Measurements from ENCODE around the gene GSTM1. TPM values are rescaled to one million over a fixed set of nuclear protein-coding genes. Genes with fewer than 3 reads are reported as not detected.
A peak's percentile ranks its signal among the peaks of the same experiment; 100 is the strongest.

Gene GSTM1
- total RNA-seq, 1 donor from 2014 or later, result not detected

DNA sequence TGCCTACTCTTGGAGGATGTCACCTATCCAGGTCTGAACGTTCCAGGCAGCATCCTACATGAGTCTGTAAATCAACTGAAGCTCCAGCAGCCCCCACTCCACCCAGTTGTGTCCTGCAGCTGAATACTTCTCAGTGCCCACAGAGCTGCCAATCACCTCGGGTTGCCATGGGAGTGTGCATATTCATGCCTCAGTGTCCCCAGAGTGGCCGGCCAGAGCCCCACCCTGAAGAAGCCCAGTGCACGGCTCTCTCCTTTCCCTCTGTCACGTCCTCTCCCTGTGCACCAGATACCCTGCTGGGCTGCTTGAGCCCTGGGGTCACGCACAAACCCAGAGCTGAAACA is 47.8 kb upstream of the GSTM1 start:
- Mint-ChIP-seq H3K27ac (ENCODE audit: unreplicated experiment) (no peak overlapping the region), H3K36me3 (ENCODE audit: low read depth, unreplicated experiment) (no peaks in the 10 kb centered on the region), H3K27me3 (ENCODE audit: low read depth, unreplicated experiment) (peaks cover 17% of the 10 kb centered on the region), H3K4me3 (ENCODE audit: unreplicated experiment) (no peak overlapping the region), H3K4me1 (ENCODE audit: low read depth, unreplicated experiment) (peaks cover 11% of the 10 kb centered on the region), H3K9me3 (ENCODE audit: unreplicated experiment) (no peaks in the 10 kb centered on the region)
- no peaks in the 10 kb centered on the region for H3K9me3 ChIP-seq (ENCODE audit: insufficient read depth, low read depth, low read length)
- no peaks in the 10 kb centered on the region for H3K36me3 ChIP-seq (ENCODE audit: insufficient read depth, low read length)
- DNase-seq (ENCODE audit: low read depth) (no peak), FAIRE-seq (no peak)
- H3K4me2 ChIP-seq (ENCODE audit: low read length), result no peak overlapping the region
- no peak overlapping the region for H3K9ac ChIP-seq (ENCODE audit: low read length)
- H3K4me3 ChIP-seq (ENCODE audit: insufficient read depth, low read depth, low read length), result no peak overlapping the region
- no peak for TF ChIP-seq EZH2 (IDR thresholded peaks at IDR 0.05; ENCODE audit: insufficient read depth, low read length)
- TF ChIP-seq, protein P1, sequence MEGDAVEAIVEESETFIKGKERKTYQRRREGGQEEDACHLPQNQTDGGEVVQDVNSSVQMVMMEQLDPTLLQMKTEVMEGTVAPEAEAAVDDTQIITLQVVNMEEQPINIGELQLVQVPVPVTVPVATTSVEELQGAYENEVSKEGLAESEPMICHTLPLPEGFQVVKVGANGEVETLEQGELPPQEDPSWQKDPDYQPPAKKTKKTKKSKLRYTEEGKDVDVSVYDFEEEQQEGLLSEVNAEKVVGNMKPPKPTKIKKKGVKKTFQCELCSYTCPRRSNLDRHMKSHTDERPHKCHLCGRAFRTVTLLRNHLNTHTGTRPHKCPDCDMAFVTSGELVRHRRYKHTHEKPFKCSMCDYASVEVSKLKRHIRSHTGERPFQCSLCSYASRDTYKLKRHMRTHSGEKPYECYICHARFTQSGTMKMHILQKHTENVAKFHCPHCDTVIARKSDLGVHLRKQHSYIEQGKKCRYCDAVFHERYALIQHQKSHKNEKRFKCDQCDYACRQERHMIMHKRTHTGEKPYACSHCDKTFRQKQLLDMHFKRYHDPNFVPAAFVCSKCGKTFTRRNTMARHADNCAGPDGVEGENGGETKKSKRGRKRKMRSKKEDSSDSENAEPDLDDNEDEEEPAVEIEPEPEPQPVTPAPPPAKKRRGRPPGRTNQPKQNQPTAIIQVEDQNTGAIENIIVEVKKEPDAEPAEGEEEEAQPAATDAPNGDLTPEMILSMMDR (IDR thresholded peaks at IDR 0.05; ENCODE audit: insufficient read depth, low read depth, low read length), result no peak
- peaks cover 12% of the 10 kb centered on the region for H3K4me1 ChIP-seq (ENCODE audit: insufficient read depth, low read length)
- H2AFZ ChIP-seq (ENCODE audit: low read depth, low read length), result no peak overlapping the region
- no peaks in the 10 kb centered on the region for H3K79me2 ChIP-seq (ENCODE audit: insufficient read depth, low read length)
- no peak overlapping the region for H3K27ac ChIP-seq (ENCODE audit: low read depth, low read length)
- H3K27me3 ChIP-seq (ENCODE audit: insufficient read depth, low read length), result no peaks in the 10 kb centered on the region
- no peaks in the 10 kb centered on the region for H4K20me1 ChIP-seq (ENCODE audit: insufficient read depth, low read length)

DNA sequence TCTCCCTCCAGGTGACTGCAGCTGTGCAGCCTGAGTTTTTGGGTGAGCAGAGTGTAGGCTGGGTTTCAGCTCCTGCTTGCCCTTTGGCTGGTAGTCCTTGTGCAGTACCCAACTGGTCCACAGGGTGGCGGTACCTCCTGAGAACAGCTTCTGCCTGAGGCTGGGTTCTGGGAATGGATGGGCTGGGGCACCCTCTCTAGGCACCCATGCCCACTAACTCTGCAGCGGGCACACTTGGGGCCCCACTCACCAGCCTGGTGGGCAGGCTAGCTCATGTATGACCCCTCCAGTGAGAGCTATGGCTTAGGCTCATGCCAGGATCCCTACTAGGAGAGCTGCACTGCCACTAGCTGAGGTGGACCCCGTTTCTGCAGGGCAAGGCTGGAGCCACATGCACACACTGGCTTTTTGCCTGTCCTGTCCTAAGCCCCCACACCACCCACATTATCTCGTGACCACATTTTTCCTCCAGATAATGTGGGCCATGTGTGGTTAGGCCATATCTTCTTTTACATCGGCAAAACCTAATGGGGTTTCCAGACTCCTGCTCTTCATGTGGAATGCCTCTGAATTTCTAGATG is 47.2 kb upstream of the GSTM1 start:
- Histone ChIP-seq H3K4me2 (ENCODE audit: low read length) (no peak overlapping the region), H3K9me3 (ENCODE audit: insufficient read depth, low read depth, low read length) (no peaks in the 10 kb centered on the region), H4K20me1 (ENCODE audit: insufficient read depth, low read length) (no peaks in the 10 kb centered on the region), H3K36me3 (ENCODE audit: insufficient read depth, low read length) (no peaks in the 10 kb centered on the region), H3K27me3 (ENCODE audit: insufficient read depth, low read length) (no peaks in the 10 kb centered on the region), H3K9ac (ENCODE audit: low read length) (no peak overlapping the region), H3K79me2 (ENCODE audit: insufficient read depth, low read length) (no peaks in the 10 kb centered on the region), H3K27ac (ENCODE audit: low read depth, low read length) (no peak overlapping the region), H2AFZ (ENCODE audit: low read depth, low read length) (peak overlapping the region; percentile 2), H3K4me1 (ENCODE audit: insufficient read depth, low read length) (peaks cover 12% of the 10 kb centered on the region), H3K4me3 (ENCODE audit: insufficient read depth, low read depth, low read length) (no peak overlapping the region)
- H3K27me3 Mint-ChIP-seq (ENCODE audit: low read depth, unreplicated experiment), result peaks cover 17% of the 10 kb centered on the region
- no peak overlapping the region for H3K4me3 Mint-ChIP-seq (ENCODE audit: unreplicated experiment)
- H3K4me1 Mint-ChIP-seq (ENCODE audit: low read depth, unreplicated experiment), result peaks cover 11% of the 10 kb centered on the region
- FAIRE-seq, result no peak
- no peaks in the 10 kb centered on the region for H3K9me3 Mint-ChIP-seq (ENCODE audit: unreplicated experiment)
- H3K27ac Mint-ChIP-seq (ENCODE audit: unreplicated experiment), result no peak overlapping the region
- no peaks in the 10 kb centered on the region for H3K36me3 Mint-ChIP-seq (ENCODE audit: low read depth, unreplicated experiment)
- DNase-seq (ENCODE audit: low read depth), result no peak
- TF ChIP-seq, protein P1 (IDR thresholded peaks at IDR 0.05; ENCODE audit: insufficient read depth, low read depth, low read length), result peak; percentile 80
- TF ChIP-seq EZH2 (IDR thresholded peaks at IDR 0.05; ENCODE audit: insufficient read depth, low read length), result no peak

DNA sequence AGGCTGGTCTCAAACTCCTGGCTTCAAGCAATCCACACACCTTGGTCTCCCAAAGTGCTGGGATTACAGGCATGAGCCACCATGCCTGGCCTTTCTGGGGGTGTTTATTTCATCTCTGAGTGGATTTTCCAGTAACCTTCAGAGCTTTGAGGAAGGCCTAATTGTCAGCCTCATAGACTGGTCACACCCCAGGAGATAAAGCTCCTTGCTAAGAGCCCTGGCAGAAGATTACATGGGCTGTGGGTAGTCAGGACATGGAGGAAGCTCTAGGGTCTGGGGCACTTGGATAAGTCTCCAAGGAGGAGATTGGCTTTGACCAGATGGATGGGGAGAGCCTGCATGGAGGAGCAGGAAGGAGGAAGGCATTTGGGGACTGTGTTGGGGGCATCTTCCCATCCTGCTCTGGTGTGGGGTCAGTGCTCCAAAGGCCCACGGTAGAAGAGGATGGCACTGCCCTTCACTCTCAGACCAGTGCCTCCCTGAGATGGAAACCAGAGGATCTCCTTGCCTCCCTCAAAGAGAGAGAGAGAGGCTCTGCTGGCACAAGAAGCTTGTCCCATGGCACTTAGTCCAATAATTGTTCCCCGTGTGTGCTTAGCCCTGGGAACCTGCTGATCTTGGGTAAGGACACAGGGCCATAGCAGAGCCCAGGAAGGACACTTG is 46.4 kb upstream of the GSTM1 start:
- Histone ChIP-seq H3K36me3 (ENCODE audit: insufficient read depth, low read length) (no peaks in the 10 kb centered on the region), H3K4me1 (ENCODE audit: insufficient read depth, low read length) (peaks cover 8% of the 10 kb centered on the region), H4K20me1 (ENCODE audit: insufficient read depth, low read length) (no peaks in the 10 kb centered on the region), H2AFZ (ENCODE audit: low read depth, low read length) (no peak overlapping the region), H3K9me3 (ENCODE audit: insufficient read depth, low read depth, low read length) (no peaks in the 10 kb centered on the region), H3K4me2 (ENCODE audit: low read length) (no peak overlapping the region), H3K4me3 (ENCODE audit: insufficient read depth, low read depth, low read length) (no peak overlapping the region), H3K27ac (ENCODE audit: low read depth, low read length) (no peak overlapping the region), H3K27me3 (ENCODE audit: insufficient read depth, low read length) (no peaks in the 10 kb centered on the region), H3K9ac (ENCODE audit: low read length) (no peak overlapping the region), H3K79me2 (ENCODE audit: insufficient read depth, low read length) (no peaks in the 10 kb centered on the region)
- H3K36me3 Mint-ChIP-seq (ENCODE audit: low read depth, unreplicated experiment), result no peaks in the 10 kb centered on the region
- H3K4me1 Mint-ChIP-seq (ENCODE audit: low read depth, unreplicated experiment), result peaks cover 5% of the 10 kb centered on the region
- no peak overlapping the region for H3K4me3 Mint-ChIP-seq (ENCODE audit: unreplicated experiment)
- no peaks in the 10 kb centered on the region for H3K9me3 Mint-ChIP-seq (ENCODE audit: unreplicated experiment)
- TF ChIP-seq, protein P1 (IDR thresholded peaks at IDR 0.05; ENCODE audit: insufficient read depth, low read depth, low read length), result no peak
- TF ChIP-seq EZH2 (IDR thresholded peaks at IDR 0.05; ENCODE audit: insufficient read depth, low read length), result no peak
- DNase-seq (ENCODE audit: low read depth), result no peak
- H3K27ac Mint-ChIP-seq (ENCODE audit: unreplicated experiment), result no peak overlapping the region
- H3K27me3 Mint-ChIP-seq (ENCODE audit: low read depth, unreplicated experiment), result peaks cover 17% of the 10 kb centered on the region
- no peak for FAIRE-seq

Data from astrocyte (in vitro differentiated cells and primary cell).